HG02973 (cell line): Measurements from ENCODE around the gene ACSS1.

Experiments
- ATAC-seq: cut with Tn5 transposase; IDR thresholded peaks from one replicate; pipeline ENCODE4 v1.9.1; 2021; ENCODE audit warnings: moderate library complexity; ENCODE audit not compliant: unreplicated experiment

The ACSS1 gene

GRCh38 chr20:24961384-24962181 lies 96.4 kb downstream of the ACSS1 start:
- ATAC-seq: no peak

GRCh38 chr20:24960861-24961260 lies 97.1 kb downstream of the ACSS1 start:
- no peak for ATAC-seq

- ATAC-seq: no peak
Measured at GRCh38 chr20:24960302-24960801, 97.6 kb downstream of the ACSS1 start.

- no peak for ATAC-seq
Measured at GRCh38 chr20:24959591-24960301, 98.2 kb downstream of the ACSS1 start.

GRCh38 chr20:24958506-24959385 lies 99.2 kb downstream of the ACSS1 start:
- no peak for ATAC-seq

GRCh38 chr20:24957326-24958016 lies 100.5 kb downstream of the ACSS1 start:
- no peak for ATAC-seq
